C4-2B (cell line): Measurements from ENCODE around the gene CEP89.

Source experiments
- ZFX ChIP-seq: fragments of 450-650 bp; IDR thresholded peaks from 2 replicates; pipeline ENCODE4 v1.6.1; 2017
- TF ChIP-seq, protein P1 (sequence below): fragments of 450-650 bp; conservative IDR thresholded peaks from 2 replicates; pipeline ENCODE4 v1.5.1; 2017; ENCODE audit warnings: mild to moderate bottlenecking

DNA sequence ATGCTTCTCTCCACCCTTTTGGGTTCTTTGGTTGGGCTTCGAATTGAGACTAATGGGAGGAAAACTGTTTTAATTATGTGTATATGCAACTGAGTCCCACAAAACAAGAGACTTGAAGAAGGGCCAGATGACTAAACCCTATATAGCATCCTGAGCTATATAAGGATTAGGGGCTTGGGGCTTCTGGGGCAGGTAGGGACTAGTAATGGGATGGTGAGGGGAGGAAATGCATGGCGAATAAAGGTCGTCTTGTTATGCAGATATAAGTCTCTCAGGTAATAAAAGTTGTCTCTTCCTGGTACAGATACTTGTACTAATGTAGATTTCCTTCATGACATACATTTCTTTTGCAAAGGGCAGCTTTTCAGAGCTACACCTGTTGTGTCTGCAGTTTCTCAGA, 99.4 kb downstream of the CEP89 start:
- TF ChIP-seq, protein P1, sequence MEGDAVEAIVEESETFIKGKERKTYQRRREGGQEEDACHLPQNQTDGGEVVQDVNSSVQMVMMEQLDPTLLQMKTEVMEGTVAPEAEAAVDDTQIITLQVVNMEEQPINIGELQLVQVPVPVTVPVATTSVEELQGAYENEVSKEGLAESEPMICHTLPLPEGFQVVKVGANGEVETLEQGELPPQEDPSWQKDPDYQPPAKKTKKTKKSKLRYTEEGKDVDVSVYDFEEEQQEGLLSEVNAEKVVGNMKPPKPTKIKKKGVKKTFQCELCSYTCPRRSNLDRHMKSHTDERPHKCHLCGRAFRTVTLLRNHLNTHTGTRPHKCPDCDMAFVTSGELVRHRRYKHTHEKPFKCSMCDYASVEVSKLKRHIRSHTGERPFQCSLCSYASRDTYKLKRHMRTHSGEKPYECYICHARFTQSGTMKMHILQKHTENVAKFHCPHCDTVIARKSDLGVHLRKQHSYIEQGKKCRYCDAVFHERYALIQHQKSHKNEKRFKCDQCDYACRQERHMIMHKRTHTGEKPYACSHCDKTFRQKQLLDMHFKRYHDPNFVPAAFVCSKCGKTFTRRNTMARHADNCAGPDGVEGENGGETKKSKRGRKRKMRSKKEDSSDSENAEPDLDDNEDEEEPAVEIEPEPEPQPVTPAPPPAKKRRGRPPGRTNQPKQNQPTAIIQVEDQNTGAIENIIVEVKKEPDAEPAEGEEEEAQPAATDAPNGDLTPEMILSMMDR, result no peak
- no peak for TF ChIP-seq ZFX
